HG02571 (cell line): ENCODE data around the gene GGT5.
"Not testable (repeated sequence)": the region's sequence is repeated elsewhere in the genome, so short reads cannot be mapped to it uniquely, and the experiment has no call there.

Experiments used
- ATAC-seq: cut with Tn5 transposase; IDR thresholded peaks from one replicate; pipeline ENCODE4 v1.9.1; 2021; ENCODE audit warnings: mild to moderate bottlenecking, moderate library complexity; ENCODE audit not compliant: unreplicated experiment

GGT5 gene

DNA sequence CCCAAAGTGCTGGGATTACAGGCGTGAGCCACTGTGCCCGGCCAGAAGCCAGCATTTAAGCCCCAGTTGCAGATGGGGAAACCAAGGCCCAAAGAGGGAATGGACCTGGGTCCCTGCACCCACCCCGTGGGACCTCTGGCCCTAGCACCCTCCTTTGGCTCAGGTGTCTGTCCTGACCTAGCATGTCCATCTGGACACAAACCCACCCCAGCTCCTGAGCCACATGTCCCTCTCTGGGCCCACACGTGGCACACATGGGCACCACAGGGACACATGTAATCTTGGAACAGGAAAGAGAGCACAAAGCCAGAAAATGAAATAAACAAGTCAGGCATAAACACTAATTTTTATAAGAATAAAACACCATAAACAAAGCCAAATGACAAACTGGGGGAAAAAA is 9.6 kb downstream of the GGT5 start:
- ATAC-seq, result no peak

- ATAC-seq, result no peak
These were observed 11.1 kb downstream of the GGT5 start for GRCh38 chr22:24233816-24234215.

GRCh38 chr22:24233235-24233634 is 11.6 kb downstream of the GGT5 start:
- no peak for ATAC-seq

DNA sequence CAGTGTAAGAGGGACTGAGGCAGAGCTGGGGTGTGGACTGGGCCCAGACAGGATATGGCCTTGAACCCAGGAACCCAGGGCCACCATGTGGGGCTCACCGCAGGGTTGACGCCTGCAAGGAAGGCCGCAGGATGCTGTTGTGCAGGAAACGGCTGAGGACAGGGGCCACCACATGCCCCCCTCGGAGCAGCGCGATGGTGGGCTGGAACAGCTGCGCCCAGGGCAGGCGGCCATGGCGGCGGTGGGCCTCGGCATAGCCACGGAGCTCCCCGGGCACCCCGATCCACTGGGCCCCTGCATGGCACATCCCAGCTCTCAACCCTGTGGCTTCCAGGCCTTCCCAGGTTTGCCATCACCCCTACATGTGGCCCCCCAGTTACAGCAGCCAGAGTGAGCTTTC is 12.2 kb downstream of the GGT5 start:
- ATAC-seq, result no peak

DNA sequence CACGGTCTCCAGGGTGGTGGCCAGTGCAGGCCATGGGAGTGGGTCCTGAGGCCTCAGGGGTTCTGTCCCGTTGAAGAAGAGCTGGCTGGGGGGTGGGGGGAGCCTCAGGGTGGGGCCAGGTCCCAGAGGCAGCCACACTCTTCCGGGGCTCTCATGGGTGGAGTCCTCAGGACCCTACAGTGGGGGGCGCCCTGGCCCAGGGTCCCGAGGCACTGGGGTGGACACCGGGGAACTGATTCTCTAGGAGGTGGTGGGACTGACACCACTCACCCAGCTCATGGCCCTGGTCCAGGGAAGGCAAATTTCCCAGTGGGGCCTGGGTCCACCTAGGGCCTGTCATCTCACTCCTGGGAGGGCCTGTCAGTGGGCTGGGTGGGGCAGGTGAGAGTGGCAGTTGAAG is 12.8 kb downstream of the GGT5 start:
- ATAC-seq, result no peak

- no peak for ATAC-seq
These were observed 13.2 kb downstream of the GGT5 start for GRCh38 chr22:24231706-24232105.

DNA sequence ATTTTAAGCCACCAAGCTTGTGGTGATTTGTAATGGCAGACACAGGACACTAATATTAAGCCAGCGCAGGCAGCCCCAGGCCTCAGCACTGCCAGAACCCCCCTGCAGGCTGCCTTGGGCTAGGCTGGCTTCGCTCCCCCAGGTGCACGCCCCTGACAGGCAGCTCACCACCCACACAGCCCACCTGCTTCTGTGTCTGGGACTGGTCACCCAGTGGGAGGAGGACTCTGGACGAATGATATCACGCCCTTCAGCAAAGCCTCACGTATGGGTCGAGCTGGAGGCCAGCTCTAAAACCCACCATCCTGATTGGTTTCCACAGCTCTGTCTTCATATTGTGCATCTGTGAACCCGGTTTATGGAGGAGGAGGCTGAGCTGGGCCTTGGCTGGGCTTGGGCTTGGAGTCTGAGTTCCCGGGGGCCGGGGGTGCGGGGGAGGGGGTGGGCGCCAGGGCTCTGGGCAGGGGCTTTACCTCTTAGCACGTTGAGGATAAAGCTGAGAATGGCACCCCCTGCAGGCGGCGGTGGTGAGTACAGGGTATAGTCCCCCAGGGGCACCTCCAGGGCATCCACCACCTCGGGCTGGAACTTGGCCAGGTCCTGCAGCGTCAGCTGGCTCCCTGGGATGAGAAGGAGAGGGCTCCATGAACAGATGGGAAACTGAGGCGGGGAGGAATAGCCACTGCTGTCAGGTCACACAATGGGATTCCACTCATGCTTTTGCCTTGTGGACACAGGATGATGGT is 13.8 kb downstream of the GGT5 start:
- no peak for ATAC-seq

DNA sequence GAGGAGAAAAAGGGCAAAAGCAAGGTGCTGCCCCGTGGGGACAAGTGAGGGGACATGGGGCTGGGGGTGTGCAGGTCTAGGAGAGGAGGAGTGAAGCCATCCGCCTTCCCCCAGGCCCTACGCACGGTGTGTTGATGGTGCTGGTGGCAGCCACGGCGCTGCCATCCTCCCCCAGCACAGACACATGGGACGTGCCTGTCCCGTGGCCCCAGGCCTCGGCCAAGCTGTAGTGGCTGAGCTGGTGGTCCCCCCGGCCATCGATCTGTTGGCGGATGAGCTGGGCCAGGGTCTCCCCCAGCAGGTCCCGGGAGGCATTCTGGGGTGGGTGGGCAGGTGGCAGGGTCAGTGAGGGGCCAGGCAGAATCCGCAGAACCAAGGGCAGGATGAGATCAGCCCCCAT is 18.9 kb downstream of the GGT5 start:
- no peak for ATAC-seq

- ATAC-seq, result no peak
These were observed 19.8 kb downstream of the GGT5 start for GRCh38 chr22:24225044-24225601.

DNA sequence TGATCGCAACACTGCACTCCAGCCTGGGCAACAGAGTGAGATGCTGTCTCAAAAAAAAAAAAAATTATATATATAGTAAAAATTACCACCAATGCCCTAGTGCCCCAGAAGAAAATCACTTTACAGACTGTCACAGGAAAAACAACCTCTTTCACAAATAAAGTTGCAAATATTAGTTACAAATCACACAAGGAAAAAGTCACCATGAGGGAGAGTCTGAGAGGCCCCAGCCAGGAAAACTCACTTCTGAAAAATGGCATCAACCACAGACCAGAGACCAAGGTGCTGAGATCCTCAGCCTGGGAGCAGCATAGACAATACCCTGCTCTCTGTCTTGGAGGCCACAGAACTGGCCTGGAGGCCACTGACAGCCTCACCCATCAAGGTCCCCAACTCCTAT is 20.4 kb downstream of the GGT5 start:
- ATAC-seq, result no peak

- ATAC-seq, result no peak
These were observed 25.1 kb downstream of the GGT5 start for GRCh38 chr22:24219750-24220149.

DNA sequence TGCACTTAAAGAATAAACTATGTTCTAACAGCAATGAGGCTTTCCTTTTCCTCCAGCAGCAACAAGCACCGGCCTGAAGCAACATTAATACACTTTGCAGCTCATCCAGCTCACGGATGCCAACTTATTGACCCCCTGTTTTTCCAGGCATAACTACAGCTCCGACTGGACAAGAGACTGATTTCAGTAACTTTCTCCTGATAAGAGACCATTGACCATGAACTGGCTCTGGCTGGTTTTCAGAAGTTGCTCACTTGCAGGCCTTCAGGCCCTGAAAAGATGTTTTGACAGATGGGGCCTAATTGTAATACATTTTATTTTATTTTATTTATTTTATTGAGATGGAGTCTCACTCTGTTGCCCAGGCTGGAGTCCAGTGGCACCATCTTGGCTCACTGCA is 27.5 kb downstream of the GGT5 start:
- no peak for ATAC-seq

- ATAC-seq, result no peak
These were observed 28.2 kb downstream of the GGT5 start for GRCh38 chr22:24216541-24217209.

GRCh38 chr22:24214467-24215285 is 30.2 kb downstream of the GGT5 start:
- ATAC-seq, result no peak

GRCh38 chr22:24213111-24213510 is 31.8 kb downstream of the GGT5 start:
- not testable (repeated sequence) for ATAC-seq

- not testable (repeated sequence) for ATAC-seq
These were observed 33.2 kb downstream of the GGT5 start for GRCh38 chr22:24211716-24212115.

DNA sequence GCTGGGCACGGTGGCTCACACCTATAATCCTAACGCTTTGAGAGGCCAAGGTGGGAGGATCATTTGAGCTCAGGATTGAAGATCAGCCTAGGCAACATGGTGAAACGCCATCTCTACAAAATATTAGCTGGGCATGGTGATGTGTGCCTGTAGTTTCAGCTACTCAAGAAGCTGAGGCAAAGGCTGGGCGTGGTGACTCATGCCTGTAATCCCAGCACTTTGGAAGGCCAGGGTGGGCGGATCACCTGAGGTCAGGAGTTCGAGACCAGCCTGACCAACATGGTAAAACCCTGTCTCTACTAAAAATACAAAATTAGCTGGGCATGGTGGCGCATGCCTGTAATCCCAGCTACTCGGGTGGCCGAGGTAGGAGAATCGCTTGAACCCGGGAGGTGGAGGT is 34.5 kb downstream of the GGT5 start:
- not testable (repeated sequence) for ATAC-seq

- ATAC-seq, result no peak
These were observed 35.2 kb downstream of the GGT5 start for GRCh38 chr22:24209687-24210086.

GRCh38 chr22:24209016-24209415 is 35.9 kb downstream of the GGT5 start:
- no peak for ATAC-seq

DNA sequence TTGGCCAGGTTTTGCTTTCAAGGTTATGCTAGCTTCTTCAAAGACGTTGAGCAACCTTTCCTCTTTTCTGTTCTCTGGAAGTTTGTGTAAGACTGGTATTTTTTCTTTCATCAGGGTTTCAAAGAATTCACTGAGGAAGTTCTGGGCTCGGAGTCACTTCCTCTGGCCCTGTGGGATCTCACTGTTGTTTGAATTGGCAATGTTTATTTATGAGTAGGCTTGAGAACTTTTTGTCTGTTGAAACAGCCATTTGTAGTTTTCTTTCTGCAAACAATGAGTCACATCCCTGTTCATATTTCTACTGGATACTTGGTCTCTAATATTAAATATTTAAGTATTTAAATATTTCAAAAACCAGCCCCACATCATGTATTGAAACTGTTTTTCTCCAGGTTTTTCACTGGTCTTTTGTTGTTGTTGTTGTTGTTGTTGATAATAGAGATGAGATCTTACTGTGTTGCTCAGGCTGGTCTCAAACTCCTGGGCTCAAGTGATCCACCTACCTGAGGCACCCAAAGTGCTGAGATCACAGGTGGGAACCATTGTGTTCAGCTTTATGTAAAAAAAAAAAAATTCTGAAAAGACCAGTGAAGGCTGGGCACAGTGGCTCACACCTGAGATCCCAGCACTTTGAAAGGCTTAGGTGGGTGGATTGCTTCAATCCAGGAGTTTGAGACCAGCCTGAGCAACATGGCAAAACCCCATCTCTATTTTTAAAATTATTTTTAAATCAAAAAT is 36.7 kb downstream of the GGT5 start:
- no peak for ATAC-seq
